Fibroblast of skin of right quadriceps (primary cell): ENCODE data around the gene EDN1.
A peak's percentile ranks its signal among the peaks of the same experiment; 100 is the strongest.
"Not testable (repeated sequence)": the region's sequence is repeated elsewhere in the genome, so short reads cannot be mapped to it uniquely, and the experiment has no call there.

Experiments used
- DNase-seq: peaks from one replicate; pipeline ENCODE4 v3.0.0-alpha.2; 2013

EDN1 gene

GRCh38 chr6:12295558-12296254 is 5.5 kb downstream of the EDN1 start:
- DNase-seq = no peak

- DNase-seq = peak; percentile 90
These were observed 6.1 kb downstream of the EDN1 start for GRCh38 chr6:12296255-12296573.

DNA sequence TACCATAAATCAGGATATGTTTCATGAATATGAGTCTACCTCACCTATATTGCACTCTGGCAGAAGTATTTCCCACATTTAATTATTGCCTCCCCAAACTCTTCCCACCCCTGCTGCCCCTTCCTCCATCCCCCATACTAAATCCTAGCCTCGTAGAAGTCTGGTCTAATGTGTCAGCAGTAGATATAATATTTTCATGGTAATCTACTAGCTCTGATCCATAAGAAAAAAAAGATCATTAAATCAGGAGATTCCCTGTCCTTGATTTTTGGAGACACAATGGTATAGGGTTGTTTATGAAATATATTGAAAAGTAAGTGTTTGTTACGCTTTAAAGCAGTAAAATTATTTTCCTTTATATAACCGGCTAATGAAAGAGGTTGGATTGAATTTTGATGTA is 6.4 kb downstream of the EDN1 start:
- no peak for DNase-seq

GRCh38 chr6:12297363-12298016 is 7.3 kb downstream of the EDN1 start:
- no peak for DNase-seq

DNA sequence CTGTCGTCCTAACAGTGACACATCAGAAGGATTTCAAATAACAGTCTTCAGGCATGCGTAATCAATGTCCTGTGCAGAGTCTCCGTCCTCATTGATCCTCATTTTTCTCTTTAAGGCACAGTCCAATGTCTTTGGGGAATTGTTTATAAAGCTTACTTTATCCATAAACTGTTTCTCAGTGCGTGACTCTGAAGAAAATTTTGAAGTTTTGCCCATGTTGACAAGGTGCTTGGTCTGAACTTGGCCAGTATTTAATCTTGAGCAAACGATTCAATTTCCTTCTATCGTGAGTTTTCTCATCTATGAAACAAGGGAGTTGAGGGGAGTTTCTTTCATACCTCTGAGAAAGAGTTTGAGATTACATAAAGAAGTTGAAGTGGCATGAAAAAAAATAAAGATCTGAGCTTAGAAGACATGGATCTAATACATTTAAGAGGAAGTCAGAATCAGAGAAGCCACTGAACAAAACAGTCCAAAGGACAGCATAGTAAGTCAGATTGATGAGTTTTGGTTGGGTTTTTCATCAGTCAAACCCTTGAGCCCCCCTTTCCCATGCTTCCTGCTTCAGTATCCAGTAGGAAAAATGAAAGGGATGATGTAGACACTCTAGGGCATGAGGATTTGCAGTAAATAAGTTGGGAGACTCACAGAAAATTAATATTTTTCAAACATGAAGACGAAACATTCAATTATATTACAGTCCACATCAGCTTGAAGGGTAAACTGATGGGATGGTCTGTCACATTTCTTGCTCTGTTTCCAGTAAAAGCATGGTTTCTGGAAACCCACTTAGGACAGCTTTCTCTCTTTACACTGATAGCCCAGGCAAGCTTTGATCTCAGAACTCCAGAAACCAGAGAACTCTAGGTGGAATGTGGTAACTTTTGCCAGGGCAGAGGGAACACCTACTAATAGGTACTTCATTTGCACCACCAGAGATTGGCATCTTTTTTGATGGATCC is 8.1 kb downstream of the EDN1 start:
- DNase-seq = no peak

GRCh38 chr6:12298995-12299394 is 8.8 kb downstream of the EDN1 start:
- no peak for DNase-seq

DNA sequence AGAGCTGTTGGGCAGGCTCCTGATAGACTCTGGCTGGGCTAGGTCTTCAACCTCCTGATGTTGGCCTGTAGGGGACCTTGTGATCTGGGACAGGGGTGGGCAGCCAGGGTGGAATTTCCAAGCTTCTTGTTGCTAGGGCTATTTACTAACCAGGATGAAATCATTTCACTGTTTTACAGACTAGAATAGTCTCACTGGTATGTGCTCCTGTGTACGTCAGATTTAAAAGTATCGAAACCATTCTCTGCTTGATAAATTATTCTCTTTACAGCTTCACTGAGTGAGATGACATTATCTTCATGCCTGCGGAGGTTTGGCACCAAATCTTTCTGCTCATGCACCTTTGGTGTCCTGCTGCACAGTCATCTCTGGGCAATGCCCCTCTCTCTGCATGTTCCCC is 10.9 kb downstream of the EDN1 start:
- no peak for DNase-seq

- DNase-seq = no peak
These were observed 14.3 kb downstream of the EDN1 start for GRCh38 chr6:12304487-12304886.

- DNase-seq = no peak
These were observed 18.9 kb downstream of the EDN1 start for GRCh38 chr6:12309070-12309469.

DNA sequence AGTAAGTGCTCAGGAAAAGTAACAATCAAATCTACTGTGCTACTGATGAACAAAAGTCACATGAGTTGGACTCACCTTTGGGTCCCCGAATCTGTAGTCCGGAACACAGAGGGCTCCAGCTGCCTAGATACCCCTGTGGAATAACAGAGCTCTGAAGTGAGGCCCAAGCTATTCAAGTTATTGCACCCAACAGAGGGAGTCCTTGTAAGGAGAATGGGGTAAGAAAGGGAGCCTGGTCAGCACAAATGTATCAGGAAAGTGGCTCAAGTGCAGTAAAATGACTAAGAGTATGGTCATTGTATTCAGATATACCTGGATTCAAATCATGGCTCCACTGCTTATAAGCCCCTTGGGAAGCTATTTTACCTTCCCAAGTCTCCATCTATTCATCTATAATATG is 20.9 kb downstream of the EDN1 start:
- DNase-seq = no peak

GRCh38 chr6:12312736-12313135 is 22.6 kb downstream of the EDN1 start:
- peak; percentile 81 for DNase-seq

GRCh38 chr6:12313306-12313991 is 23.3 kb downstream of the EDN1 start:
- DNase-seq = no peak

GRCh38 chr6:12313992-12314589 is 23.9 kb downstream of the EDN1 start:
- peak; percentile 50 for DNase-seq

- no peak for DNase-seq
These were observed 24.6 kb downstream of the EDN1 start for GRCh38 chr6:12314751-12315150.

DNA sequence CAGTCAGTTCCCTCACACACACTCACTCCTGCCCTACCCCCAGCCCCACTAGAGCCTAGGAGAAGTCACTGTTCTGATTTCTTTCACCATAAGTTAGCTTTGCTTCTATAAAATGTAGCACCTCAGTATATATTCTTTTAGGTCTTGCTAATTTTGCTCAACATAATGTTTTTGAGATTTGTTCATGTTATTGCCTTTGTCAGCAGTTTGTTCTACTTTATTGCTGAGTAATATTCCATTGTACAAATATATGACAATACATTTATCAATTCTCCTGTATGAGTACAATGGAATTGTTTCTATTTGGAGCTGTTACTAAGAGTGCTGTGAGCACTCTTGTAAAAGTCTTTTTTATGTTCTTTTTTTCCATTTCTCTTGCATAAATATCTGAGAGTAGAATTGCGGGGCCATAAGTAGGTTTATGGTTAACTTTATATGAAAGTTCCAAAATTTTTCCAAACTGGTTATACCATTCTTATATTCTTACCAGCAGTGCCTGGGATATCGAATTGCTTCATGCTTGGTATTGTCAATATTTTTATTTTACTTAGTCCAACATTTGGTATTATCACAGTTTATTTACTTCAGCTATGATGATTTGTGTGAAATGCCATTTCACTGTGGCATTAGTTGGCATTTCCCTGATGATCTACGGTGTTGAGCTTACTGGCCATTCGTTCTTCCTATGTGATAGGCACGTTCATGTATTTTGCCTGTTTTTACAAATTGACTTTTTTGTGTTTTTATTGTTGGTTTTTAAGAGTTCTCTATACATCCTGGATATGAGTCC is 25.3 kb downstream of the EDN1 start:
- no peak for DNase-seq

- DNase-seq = no peak
These were observed 28.6 kb downstream of the EDN1 start for GRCh38 chr6:12318749-12319148.

GRCh38 chr6:12320074-12320473 is 29.9 kb downstream of the EDN1 start:
- DNase-seq = not testable (repeated sequence)

GRCh38 chr6:12324099-12324498 is 33.9 kb downstream of the EDN1 start:
- DNase-seq = peak; percentile 61

GRCh38 chr6:12324748-12325147 is 34.6 kb downstream of the EDN1 start:
- DNase-seq = peak; percentile 16

DNA sequence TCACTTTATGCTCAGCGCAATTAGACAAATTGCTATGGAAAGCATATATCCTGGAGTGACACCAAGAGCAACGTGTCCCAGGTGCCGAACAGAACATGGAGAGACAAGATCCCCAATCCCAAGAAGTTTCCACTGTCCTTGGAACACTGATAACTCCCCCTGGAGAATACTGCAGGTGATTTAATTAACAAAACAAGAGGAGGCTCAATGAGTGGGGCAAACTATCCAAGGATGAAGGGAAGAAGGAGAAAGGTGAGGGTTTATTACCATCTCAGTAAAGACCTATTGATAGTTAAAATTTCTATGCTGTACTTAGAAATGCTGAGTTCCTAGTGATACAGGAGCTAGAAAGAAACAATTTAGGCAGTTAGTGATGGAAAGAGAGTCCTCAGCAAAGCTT is 35.7 kb downstream of the EDN1 start:
- DNase-seq = no peak

DNA sequence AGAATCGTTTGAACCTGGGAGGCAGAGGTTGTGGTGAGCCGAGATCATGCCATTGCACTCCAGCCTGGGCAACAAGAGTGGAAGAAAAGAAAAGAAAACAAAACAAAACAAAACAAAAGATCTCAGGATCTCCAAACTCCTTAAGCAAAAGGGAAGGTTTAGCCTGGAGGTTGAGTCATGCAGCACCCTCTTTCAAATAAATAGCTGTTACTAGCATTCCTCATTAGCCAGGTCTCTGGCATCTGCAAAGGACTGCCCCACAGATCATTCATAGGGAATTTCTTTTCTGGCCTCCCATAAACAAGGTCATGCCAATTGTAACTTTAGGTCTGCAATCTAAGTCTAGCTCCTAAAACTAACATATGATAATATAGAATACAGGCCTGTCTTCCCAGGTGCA is 37.2 kb downstream of the EDN1 start:
- DNase-seq = peak; percentile 10

- no peak for DNase-seq
These were observed 37.8 kb downstream of the EDN1 start for GRCh38 chr6:12327988-12328387.
